ENCODE results near the gene ANO4.

ANO4 gene

DNA sequence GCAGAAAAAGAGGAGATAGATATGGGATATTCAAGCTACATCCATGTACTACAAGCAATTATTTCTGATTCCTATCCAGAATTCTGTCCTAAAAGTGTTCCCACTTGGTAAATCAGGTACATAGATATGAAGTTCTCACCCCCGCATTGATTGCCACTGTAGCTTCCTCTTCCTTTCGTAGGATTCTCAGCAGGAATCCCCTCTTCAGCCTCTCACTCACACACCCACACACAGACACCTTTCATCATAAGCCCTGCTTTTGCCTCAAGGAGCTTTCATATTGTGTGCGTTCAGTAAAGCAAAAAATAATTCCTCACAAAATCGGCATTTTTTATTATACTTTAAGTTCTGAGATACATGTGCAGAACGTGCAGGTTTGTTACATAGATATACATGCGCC lies 69.8 kb downstream of the ANO4 start:
- Histone ChIP-seq H3K4me1 (ENCODE audit: control insufficient read depth, insufficient read depth, low read length, poor library complexity, severe bottlenecking) (no peaks in the 10 kb centered on the region), H3K36me3 (ENCODE audit: control insufficient read depth, insufficient read depth, low read length) (no peaks in the 10 kb centered on the region), H3K27ac (ENCODE audit: insufficient read depth, low read length, poor library complexity, severe bottlenecking) (no peak overlapping the region), H3K27me3 (replicated peaks; ENCODE audit: control insufficient read depth, insufficient read depth, low read length, poor library complexity, severe bottlenecking) (no peaks in the 10 kb centered on the region), H3K9me3 (ENCODE audit: control insufficient read depth, low read length) (no peaks in the 10 kb centered on the region), H3K4me3 (ENCODE audit: insufficient read depth, low read depth, low read length, poor library complexity, severe bottlenecking) (no peak overlapping the region)
- no peak for DNase-seq

DNA sequence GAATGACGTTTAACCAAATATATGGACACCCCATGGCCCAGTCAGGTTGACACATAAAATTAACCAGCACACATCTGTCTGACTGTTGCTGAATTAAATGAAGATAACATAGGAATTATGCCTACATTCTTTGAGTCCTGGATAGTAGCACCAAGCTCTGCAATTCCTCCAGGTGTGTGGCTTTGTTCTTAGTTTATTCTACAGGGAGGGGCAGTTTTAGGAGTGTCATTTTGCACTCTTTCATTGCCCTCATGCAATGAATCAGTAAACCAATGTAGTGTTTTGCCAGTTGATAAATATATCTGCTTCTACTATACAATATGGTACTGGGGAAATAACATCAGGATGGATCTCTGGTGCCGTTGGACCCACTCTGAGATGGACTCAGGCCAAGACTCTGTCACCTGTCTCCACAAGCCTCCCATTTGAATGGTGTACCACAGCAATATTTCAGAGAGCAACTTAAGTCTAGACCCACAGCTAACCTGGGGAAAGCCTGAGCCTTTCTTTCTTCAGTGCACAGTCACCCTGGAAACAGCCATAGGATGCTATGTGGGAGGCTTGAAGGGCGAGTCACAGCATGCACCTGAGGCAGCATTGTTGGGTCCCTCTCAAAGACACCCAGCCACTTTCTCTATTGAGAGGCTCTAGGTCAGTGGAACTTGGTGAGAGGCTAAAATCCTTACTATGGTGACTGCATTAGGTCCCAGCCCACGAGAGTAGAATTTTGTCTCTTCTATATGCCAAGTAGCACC lies 73.2 kb downstream of the ANO4 start:
- Histone ChIP-seq H3K36me3 (ENCODE audit: control insufficient read depth, insufficient read depth, low read length) (no peaks in the 10 kb centered on the region), H3K4me3 (ENCODE audit: insufficient read depth, low read depth, low read length, poor library complexity, severe bottlenecking) (no peak overlapping the region), H3K27me3 (replicated peaks; ENCODE audit: control insufficient read depth, insufficient read depth, low read length, poor library complexity, severe bottlenecking) (no peaks in the 10 kb centered on the region), H3K4me1 (ENCODE audit: control insufficient read depth, insufficient read depth, low read length, poor library complexity, severe bottlenecking) (no peaks in the 10 kb centered on the region), H3K9me3 (ENCODE audit: control insufficient read depth, low read length) (no peaks in the 10 kb centered on the region), H3K27ac (ENCODE audit: insufficient read depth, low read length, poor library complexity, severe bottlenecking) (no peak overlapping the region)
- DNase-seq = no peak

DNA sequence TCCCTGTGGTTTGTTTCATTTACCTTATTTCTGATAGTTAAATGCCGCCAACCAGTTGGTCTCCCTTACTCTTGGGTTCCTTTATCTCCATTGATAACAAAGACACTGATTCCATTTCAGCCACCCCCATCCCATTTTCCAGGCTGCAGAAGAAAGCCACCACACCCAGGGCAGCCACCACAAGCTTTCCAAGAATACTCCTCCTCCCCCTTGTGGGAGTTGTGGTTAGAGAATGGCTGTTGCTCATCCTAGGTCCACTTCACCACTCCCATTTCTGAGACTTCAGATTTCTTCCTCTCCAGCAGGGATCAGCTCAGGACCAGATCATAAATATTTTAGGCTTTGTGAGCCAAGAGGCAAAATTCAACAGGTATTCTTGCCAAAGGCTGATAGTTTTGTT lies 73.9 kb downstream of the ANO4 start:
- Histone ChIP-seq H3K27ac (ENCODE audit: insufficient read depth, low read length, poor library complexity, severe bottlenecking) (no peak overlapping the region), H3K36me3 (ENCODE audit: control insufficient read depth, insufficient read depth, low read length) (no peaks in the 10 kb centered on the region), H3K9me3 (ENCODE audit: control insufficient read depth, low read length) (no peaks in the 10 kb centered on the region), H3K4me1 (ENCODE audit: control insufficient read depth, insufficient read depth, low read length, poor library complexity, severe bottlenecking) (no peaks in the 10 kb centered on the region), H3K4me3 (ENCODE audit: insufficient read depth, low read depth, low read length, poor library complexity, severe bottlenecking) (no peak overlapping the region), H3K27me3 (replicated peaks; ENCODE audit: control insufficient read depth, insufficient read depth, low read length, poor library complexity, severe bottlenecking) (no peaks in the 10 kb centered on the region)
- DNase-seq = no peak

DNA sequence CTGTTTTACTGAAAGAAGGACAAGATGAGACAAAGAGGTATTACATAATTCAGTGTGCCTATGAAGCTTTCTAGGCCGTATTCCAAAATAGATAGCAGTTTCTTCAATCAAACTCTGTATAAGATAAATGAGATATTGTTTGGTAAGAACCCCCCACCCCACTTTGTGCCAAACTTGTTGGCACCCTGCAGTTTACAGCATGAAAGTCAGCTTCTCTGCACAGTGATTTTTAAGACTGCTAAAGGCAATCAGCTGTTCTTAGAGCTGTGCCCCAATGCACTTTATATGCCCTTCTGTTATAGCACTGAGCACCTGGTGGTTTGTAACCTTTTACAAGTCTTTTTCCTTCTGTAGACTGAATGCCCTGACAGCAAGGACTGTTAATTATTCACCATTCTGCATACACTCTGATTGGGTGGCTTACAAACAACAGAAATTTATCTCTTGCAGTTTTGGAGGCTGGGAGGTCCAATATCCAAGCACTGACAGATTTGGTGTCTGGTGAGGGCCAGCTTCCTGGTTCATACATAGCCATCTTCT lies 76.7 kb downstream of the ANO4 start:
- Histone ChIP-seq H3K27ac (ENCODE audit: insufficient read depth, low read length, poor library complexity, severe bottlenecking) (no peak overlapping the region), H3K27me3 (replicated peaks; ENCODE audit: control insufficient read depth, insufficient read depth, low read length, poor library complexity, severe bottlenecking) (no peaks in the 10 kb centered on the region), H3K9me3 (ENCODE audit: control insufficient read depth, low read length) (no peaks in the 10 kb centered on the region), H3K4me1 (ENCODE audit: control insufficient read depth, insufficient read depth, low read length, poor library complexity, severe bottlenecking) (no peaks in the 10 kb centered on the region), H3K4me3 (ENCODE audit: insufficient read depth, low read depth, low read length, poor library complexity, severe bottlenecking) (no peak overlapping the region), H3K36me3 (ENCODE audit: control insufficient read depth, insufficient read depth, low read length) (no peaks in the 10 kb centered on the region)
- DNase-seq = no peak

DNA sequence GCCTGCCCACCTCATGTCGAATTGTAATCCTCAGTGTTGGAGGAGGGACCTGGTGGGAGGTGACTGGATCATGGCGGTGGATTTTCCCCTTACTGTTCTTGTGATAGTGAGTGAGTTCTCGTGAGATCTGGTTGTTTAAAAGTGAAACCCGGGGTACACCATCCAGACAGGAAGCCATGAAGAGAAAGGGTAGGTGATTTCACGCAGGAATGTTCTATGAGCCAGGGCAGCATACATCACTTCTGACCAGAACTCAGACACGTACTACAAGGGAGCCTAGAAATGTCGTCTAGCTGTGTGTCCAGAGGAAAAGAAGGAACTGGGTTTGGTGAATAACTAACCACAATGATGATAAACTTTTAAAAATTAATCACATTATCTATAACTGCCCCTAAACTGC lies 80.6 kb downstream of the ANO4 start:
- no peaks in the 10 kb centered on the region for H3K4me1 ChIP-seq (ENCODE audit: control insufficient read depth, insufficient read depth, low read length, poor library complexity, severe bottlenecking)
- no peaks in the 10 kb centered on the region for H3K9me3 ChIP-seq (ENCODE audit: control insufficient read depth, low read length)
- no peaks in the 10 kb centered on the region for H3K36me3 ChIP-seq (ENCODE audit: control insufficient read depth, insufficient read depth, low read length)
- DNase-seq = no peak
- no peak overlapping the region for H3K27ac ChIP-seq (ENCODE audit: insufficient read depth, low read length, poor library complexity, severe bottlenecking)
- no peak overlapping the region for H3K4me3 ChIP-seq (ENCODE audit: insufficient read depth, low read depth, low read length, poor library complexity, severe bottlenecking)
- H3K27me3 ChIP-seq (replicated peaks; ENCODE audit: control insufficient read depth, insufficient read depth, low read length, poor library complexity, severe bottlenecking) = no peaks in the 10 kb centered on the region

DNA sequence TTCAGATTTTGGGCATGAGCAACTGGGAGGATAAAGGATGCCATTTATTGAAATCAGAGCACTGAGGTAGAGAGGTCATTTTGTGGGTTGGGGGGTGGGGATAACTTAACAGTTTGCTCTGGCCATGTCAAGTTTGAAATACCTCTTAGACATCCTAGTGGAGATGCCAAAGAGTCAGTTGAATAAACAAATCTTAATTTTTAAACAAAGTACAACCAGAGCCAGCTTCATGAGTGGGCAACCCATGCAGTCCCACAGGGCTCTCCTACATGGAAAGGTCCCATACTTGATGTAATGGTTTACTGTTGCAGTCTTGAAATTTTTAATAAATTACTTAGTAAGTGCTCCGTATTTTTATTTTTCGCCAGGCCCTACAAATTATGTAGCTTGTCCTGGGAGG lies 81.2 kb downstream of the ANO4 start:
- Histone ChIP-seq H3K9me3 (ENCODE audit: control insufficient read depth, low read length) (no peaks in the 10 kb centered on the region), H3K36me3 (ENCODE audit: control insufficient read depth, insufficient read depth, low read length) (no peaks in the 10 kb centered on the region), H3K27me3 (replicated peaks; ENCODE audit: control insufficient read depth, insufficient read depth, low read length, poor library complexity, severe bottlenecking) (no peaks in the 10 kb centered on the region), H3K27ac (ENCODE audit: insufficient read depth, low read length, poor library complexity, severe bottlenecking) (no peak overlapping the region), H3K4me3 (ENCODE audit: insufficient read depth, low read depth, low read length, poor library complexity, severe bottlenecking) (no peak overlapping the region), H3K4me1 (ENCODE audit: control insufficient read depth, insufficient read depth, low read length, poor library complexity, severe bottlenecking) (no peaks in the 10 kb centered on the region)
- DNase-seq = no peak

DNA sequence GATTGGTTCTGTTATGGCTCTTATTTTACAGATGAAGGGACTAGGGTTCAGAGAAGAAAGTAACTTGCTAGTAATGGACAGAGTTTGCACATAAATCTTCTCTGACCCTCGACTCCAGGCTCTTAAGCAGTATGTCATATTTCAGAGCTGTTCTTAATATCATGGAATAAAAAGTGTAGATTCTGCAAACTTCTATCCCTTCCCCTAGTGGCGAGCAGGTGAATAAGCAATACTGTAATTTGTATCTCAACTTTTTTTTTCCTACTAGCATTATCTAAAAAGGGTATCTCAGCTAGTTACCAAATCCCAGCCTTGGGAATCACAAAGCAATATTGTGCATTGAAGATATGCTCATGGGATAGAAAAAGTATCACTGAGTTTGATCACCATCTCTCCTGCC lies 83.2 kb downstream of the ANO4 start:
- DNase-seq = no peak
- Histone ChIP-seq H3K27me3 (replicated peaks; ENCODE audit: control insufficient read depth, insufficient read depth, low read length, poor library complexity, severe bottlenecking) (no peaks in the 10 kb centered on the region), H3K4me3 (ENCODE audit: insufficient read depth, low read depth, low read length, poor library complexity, severe bottlenecking) (no peak overlapping the region)

DNA sequence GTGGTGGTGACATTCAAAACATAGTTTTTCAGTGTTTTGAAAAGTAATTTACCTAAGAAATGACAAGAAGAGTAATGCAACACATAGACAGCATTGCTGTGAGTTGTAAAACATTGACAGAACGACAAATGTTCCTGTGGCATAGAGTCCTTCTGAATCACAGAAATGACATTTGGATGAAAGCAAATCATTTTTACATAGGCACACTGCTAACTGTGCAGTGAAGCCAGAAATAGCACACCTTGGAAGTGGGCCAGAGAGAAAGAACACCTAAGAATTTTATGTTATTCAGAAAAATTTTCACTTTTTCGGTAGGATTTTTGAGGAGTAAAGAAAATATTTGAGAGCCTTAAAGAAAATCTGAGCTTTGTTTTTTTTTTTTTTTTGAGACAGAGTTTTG lies 100.6 kb downstream of the ANO4 start:
- Histone ChIP-seq H3K36me3 (ENCODE audit: control insufficient read depth, insufficient read depth, low read length) (no peaks in the 10 kb centered on the region), H3K27me3 (replicated peaks; ENCODE audit: control insufficient read depth, insufficient read depth, low read length, poor library complexity, severe bottlenecking) (no peaks in the 10 kb centered on the region), H3K4me1 (ENCODE audit: control insufficient read depth, insufficient read depth, low read length, poor library complexity, severe bottlenecking) (no peaks in the 10 kb centered on the region), H3K27ac (ENCODE audit: insufficient read depth, low read length, poor library complexity, severe bottlenecking) (no peak overlapping the region), H3K4me3 (ENCODE audit: insufficient read depth, low read depth, low read length, poor library complexity, severe bottlenecking) (no peak overlapping the region), H3K9me3 (ENCODE audit: control insufficient read depth, low read length) (no peaks in the 10 kb centered on the region)
- DNase-seq = no peak

More for the DNA sequence above, 83.2 kb downstream of the ANO4 start:
- Histone ChIP-seq H3K27ac (ENCODE audit: insufficient read depth, low read length, poor library complexity, severe bottlenecking) (no peak overlapping the region), H3K4me1 (ENCODE audit: control insufficient read depth, insufficient read depth, low read length, poor library complexity, severe bottlenecking) (no peaks in the 10 kb centered on the region), H3K36me3 (ENCODE audit: control insufficient read depth, insufficient read depth, low read length) (no peaks in the 10 kb centered on the region), H3K9me3 (ENCODE audit: control insufficient read depth, low read length) (no peaks in the 10 kb centered on the region)

DNA sequence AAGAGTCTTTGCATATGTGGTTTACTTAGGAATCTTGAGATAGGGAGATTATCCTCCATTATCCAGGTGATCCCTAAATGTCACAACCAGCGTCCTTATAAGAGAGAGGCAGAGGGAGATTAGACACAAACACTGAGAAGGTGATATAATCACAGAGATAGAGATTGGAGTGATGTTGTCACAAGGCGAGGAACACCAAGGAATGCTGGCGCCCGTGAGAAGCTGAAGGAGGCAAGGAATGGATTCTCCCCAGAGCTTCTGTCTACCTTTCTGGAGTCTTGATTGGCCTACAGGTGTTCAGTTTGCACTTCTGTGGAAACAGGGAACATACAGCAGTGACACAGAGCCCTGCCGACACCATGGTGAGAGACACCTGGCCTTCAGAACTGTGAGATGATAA lies 101.6 kb downstream of the ANO4 start:
- no peaks in the 10 kb centered on the region for H3K4me1 ChIP-seq (ENCODE audit: control insufficient read depth, insufficient read depth, low read length, poor library complexity, severe bottlenecking)
- no peaks in the 10 kb centered on the region for H3K9me3 ChIP-seq (ENCODE audit: control insufficient read depth, low read length)
- H3K27me3 ChIP-seq (replicated peaks; ENCODE audit: control insufficient read depth, insufficient read depth, low read length, poor library complexity, severe bottlenecking) = no peaks in the 10 kb centered on the region
- DNase-seq = no peak
- no peaks in the 10 kb centered on the region for H3K36me3 ChIP-seq (ENCODE audit: control insufficient read depth, insufficient read depth, low read length)
- H3K27ac ChIP-seq (ENCODE audit: insufficient read depth, low read length, poor library complexity, severe bottlenecking) = no peak overlapping the region
- no peak overlapping the region for H3K4me3 ChIP-seq (ENCODE audit: insufficient read depth, low read depth, low read length, poor library complexity, severe bottlenecking)

DNA sequence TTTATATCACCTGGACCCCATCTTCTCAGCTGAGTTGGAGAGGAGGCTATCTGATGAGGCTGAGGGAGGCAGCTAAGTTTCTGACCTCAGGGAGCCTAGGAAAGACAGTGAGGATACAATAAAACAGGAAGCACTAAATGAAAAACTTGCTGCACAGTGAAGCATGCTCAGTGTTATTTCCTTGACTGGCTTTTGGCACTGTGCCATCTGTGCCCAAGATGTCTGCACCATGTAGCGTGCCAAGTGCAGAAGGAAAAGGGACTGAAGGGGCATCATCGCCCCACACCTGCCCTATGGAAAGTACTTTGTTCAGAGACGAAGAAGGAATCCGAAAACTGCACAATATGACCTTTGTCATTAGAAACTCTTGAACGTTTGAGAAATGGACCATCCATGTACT lies 102.7 kb downstream of the ANO4 start:
- Histone ChIP-seq H3K4me3 (ENCODE audit: insufficient read depth, low read depth, low read length, poor library complexity, severe bottlenecking) (no peak overlapping the region), H3K4me1 (ENCODE audit: control insufficient read depth, insufficient read depth, low read length, poor library complexity, severe bottlenecking) (no peaks in the 10 kb centered on the region)

More for the DNA sequence above, 102.7 kb downstream of the ANO4 start:
- Histone ChIP-seq H3K36me3 (ENCODE audit: control insufficient read depth, insufficient read depth, low read length) (no peaks in the 10 kb centered on the region), H3K27me3 (replicated peaks; ENCODE audit: control insufficient read depth, insufficient read depth, low read length, poor library complexity, severe bottlenecking) (no peaks in the 10 kb centered on the region), H3K27ac (ENCODE audit: insufficient read depth, low read length, poor library complexity, severe bottlenecking) (no peak overlapping the region), H3K9me3 (ENCODE audit: control insufficient read depth, low read length) (no peaks in the 10 kb centered on the region)
- no peak for DNase-seq

Data from effector memory CD4-positive, alpha-beta T cell (primary cell).